GM21367 (cell line): Measurements from ENCODE around the gene AGO1.
"Not testable (repeated sequence)": the region's sequence is repeated elsewhere in the genome, so short reads cannot be mapped to it uniquely, and the experiment has no call there.

ENCODE experiments used
- ATAC-seq: cut with Tn5 transposase; IDR thresholded peaks from one replicate; pipeline ENCODE4 v1.9.1; 2021; ENCODE audit not compliant: unreplicated experiment

Gene AGO1

GRCh38 chr1:35869245-35869950 is 13.6 kb upstream of the AGO1 start:
- not testable (repeated sequence) for ATAC-seq

GRCh38 chr1:35870651-35871309 is 12.2 kb upstream of the AGO1 start:
- ATAC-seq = no peak

- ATAC-seq = no peak
Observed at GRCh38 chr1:35873243-35873750, 9.7 kb upstream of the AGO1 start.

- ATAC-seq = not testable (repeated sequence)
Observed at GRCh38 chr1:35874115-35874514, 8.9 kb upstream of the AGO1 start.

GRCh38 chr1:35876988-35877387 is 6.0 kb upstream of the AGO1 start:
- ATAC-seq = no peak

- ATAC-seq = no peak
Observed at GRCh38 chr1:35881850-35882273, 1.1 kb upstream of the AGO1 start.

- ATAC-seq = no peak
Observed at GRCh38 chr1:35882586-35882944, 444 bp upstream of the AGO1 start.

GRCh38 chr1:35883635-35884101 is 659 bp downstream of the AGO1 start:
- no peak for ATAC-seq

GRCh38 chr1:35884934-35885333 is 1.9 kb downstream of the AGO1 start:
- ATAC-seq = no peak

GRCh38 chr1:35885961-35886558 is 3.1 kb downstream of the AGO1 start:
- ATAC-seq = no peak

GRCh38 chr1:35886577-35887431 is 3.8 kb downstream of the AGO1 start:
- ATAC-seq = no peak

- ATAC-seq = no peak
Observed at GRCh38 chr1:35887508-35887907, 4.5 kb downstream of the AGO1 start.

GRCh38 chr1:35888255-35888654 is 5.2 kb downstream of the AGO1 start:
- no peak for ATAC-seq

- not testable (repeated sequence) for ATAC-seq
Observed at GRCh38 chr1:35888981-35889380, 6.0 kb downstream of the AGO1 start.

GRCh38 chr1:35893051-35893879 is 10.3 kb downstream of the AGO1 start:
- ATAC-seq = no peak

GRCh38 chr1:35894183-35894582 is 11.2 kb downstream of the AGO1 start:
- ATAC-seq = peak; percentile 57

GRCh38 chr1:35894656-35895055 is 11.6 kb downstream of the AGO1 start:
- no peak for ATAC-seq

- no peak for ATAC-seq
Observed at GRCh38 chr1:35899941-35900340, 16.9 kb downstream of the AGO1 start.

GRCh38 chr1:35901235-35901634 is 18.2 kb downstream of the AGO1 start:
- no peak for ATAC-seq

- no peak for ATAC-seq
Observed at GRCh38 chr1:35902671-35903070, 19.7 kb downstream of the AGO1 start.
